HEK293 (cell line): ENCODE data around the gene SNTB2.
A peak's percentile ranks its signal among the peaks of the same experiment; 100 is the strongest.

Experiments used
- MYNN ChIP-seq: fragments of 450-650 bp; formaldehyde crosslinking; IDR thresholded peaks from 2 replicates; pipeline ENCODE4 v1.5.1; 2016; ENCODE audit warnings: missing biosample characterization, missing genetic modification characterization, borderline replicate concordance
- TCF7L2 ChIP-seq: IDR thresholded peaks from 2 replicates; pipeline ENCODE4 v1.6.1; 2011; ENCODE audit warnings: low read depth, mild to moderate bottlenecking, inconsistent platforms, low read length, moderate library complexity, borderline replicate concordance
- WT1 ChIP-seq: fragments of 450-650 bp; formaldehyde crosslinking; IDR thresholded peaks from 2 replicates; pipeline ENCODE4 v1.5.1; 2016; ENCODE audit warnings: missing biosample characterization, missing genetic modification characterization
- YY2 ChIP-seq: fragments of 450-650 bp; formaldehyde crosslinking; IDR thresholded peaks from 2 replicates; pipeline ENCODE4 v1.5.1; 2016; ENCODE audit warnings: missing biosample characterization, missing genetic modification characterization
- ZBTB8A ChIP-seq: fragments of 450-650 bp; formaldehyde crosslinking; IDR thresholded peaks from 2 replicates; pipeline ENCODE4 v1.5.1; 2016; ENCODE audit warnings: missing biosample characterization, missing genetic modification characterization
- ZFP3 ChIP-seq: fragments of 450-650 bp; formaldehyde crosslinking; IDR thresholded peaks from 2 replicates; pipeline ENCODE4 v1.5.1; 2016; ENCODE audit warnings: low read depth, missing biosample characterization, missing genetic modification characterization
- ZNF175 ChIP-seq: fragments of 450-650 bp; formaldehyde crosslinking; IDR thresholded peaks from 2 replicates; pipeline ENCODE4 v1.5.1; 2016; ENCODE audit warnings: missing biosample characterization, missing genetic modification characterization
- ZNF202 ChIP-seq: fragments of 450-650 bp; formaldehyde crosslinking; IDR thresholded peaks from 2 replicates; pipeline ENCODE4 v1.5.1; 2016; ENCODE audit warnings: missing biosample characterization, missing genetic modification characterization, borderline replicate concordance
- ZNF274 ChIP-seq, 2 experiments: fragments of 200-500 bp in 1 of 2; fragments of 450-650 bp in 1 of 2; sonication (Bioruptor generic) in 1 of 2; formaldehyde crosslinking in 1 of 2; IDR thresholded peaks; 2 replicates each; pipeline versions ENCODE4 v1.5.1 to v1.6.1; 2014 to 2016; ENCODE audit warnings: borderline replicate concordance in 1 of 2, inconsistent platforms in 1 of 2, low read length in 1 of 2, missing biosample characterization in 1 of 2, missing genetic modification characterization in 1 of 2
- ZNF350 ChIP-seq: fragments of 450-650 bp; formaldehyde crosslinking; IDR thresholded peaks from 2 replicates; pipeline ENCODE4 v1.5.0; 2017; ENCODE audit warnings: missing biosample characterization, mild to moderate bottlenecking, missing genetic modification characterization
- ZNF391 ChIP-seq: fragments of 450-650 bp; formaldehyde crosslinking; IDR thresholded peaks from 2 replicates; pipeline ENCODE4 v1.5.1; 2016; ENCODE audit warnings: low read depth, missing biosample characterization, missing genetic modification characterization, borderline replicate concordance
- ZNF433 ChIP-seq: fragments of 450-650 bp; formaldehyde crosslinking; IDR thresholded peaks from 2 replicates; pipeline ENCODE4 v1.5.1; 2016; ENCODE audit warnings: missing biosample characterization, missing genetic modification characterization, low read depth
- ZNF544 ChIP-seq: fragments of 450-650 bp; formaldehyde crosslinking; IDR thresholded peaks from 2 replicates; pipeline ENCODE4 v1.5.0; 2017; ENCODE audit warnings: missing biosample characterization, missing genetic modification characterization
- ZNF549 ChIP-seq: fragments of 450-650 bp; IDR thresholded peaks from 2 replicates; pipeline ENCODE4 v1.5.1; 2018; ENCODE audit warnings: missing biosample characterization, missing genetic modification characterization, mild to moderate bottlenecking, inconsistent platforms, moderate library complexity
- ZNF558 ChIP-seq: fragments of 450-650 bp; formaldehyde crosslinking; IDR thresholded peaks from 2 replicates; pipeline ENCODE4 v1.5.1; 2016; ENCODE audit warnings: missing biosample characterization, missing genetic modification characterization
- ZNF561 ChIP-seq: fragments of 450-650 bp; IDR thresholded peaks from 2 replicates; pipeline ENCODE4 v1.5.1; 2018; ENCODE audit warnings: missing biosample characterization, missing genetic modification characterization, borderline replicate concordance
- ZNF623 ChIP-seq: fragments of 450-650 bp; formaldehyde crosslinking; IDR thresholded peaks from 2 replicates; pipeline ENCODE4 v1.5.1; 2016; ENCODE audit warnings: missing biosample characterization, missing genetic modification characterization
- ZNF629 ChIP-seq: fragments of 450-650 bp; formaldehyde crosslinking; IDR thresholded peaks from 2 replicates; pipeline ENCODE4 v1.5.1; 2017; ENCODE audit warnings: missing biosample characterization, missing genetic modification characterization
- ZNF654 ChIP-seq: fragments of 450-650 bp; formaldehyde crosslinking; IDR thresholded peaks from 2 replicates; pipeline ENCODE4 v1.5.1; 2016; ENCODE audit warnings: low read depth, missing biosample characterization, missing genetic modification characterization
- ZNF747 ChIP-seq: fragments of 450-650 bp; formaldehyde crosslinking; IDR thresholded peaks from 2 replicates; pipeline ENCODE4 v1.5.1; 2016; ENCODE audit warnings: missing biosample characterization, missing genetic modification characterization
- ZNF76 ChIP-seq: fragments of 450-650 bp; formaldehyde crosslinking; IDR thresholded peaks from 2 replicates; pipeline ENCODE4; 2016; ENCODE audit warnings: low read depth, missing biosample characterization, missing genetic modification characterization, borderline replicate concordance
- ZSCAN30 ChIP-seq: fragments of 450-650 bp; IDR thresholded peaks from 2 replicates; pipeline ENCODE4 v1.5.1; 2018; ENCODE audit warnings: missing biosample characterization, mild to moderate bottlenecking, missing genetic modification characterization, moderate library complexity
- TF ChIP-seq, protein P1 (sequence below): fragments of 450-650 bp; formaldehyde crosslinking; IDR thresholded peaks from 2 replicates; pipeline ENCODE4 v1.5.1; 2017; ENCODE audit warnings: missing biosample characterization, missing genetic modification characterization
- TF ChIP-seq, protein P2 (sequence below): fragments of 450-650 bp; formaldehyde crosslinking; conservative IDR thresholded peaks from 2 replicates; pipeline ENCODE4 v1.5.1; 2016; ENCODE audit warnings: low read depth, missing biosample characterization, missing genetic modification characterization
- TF ChIP-seq, protein P3 (sequence below): fragments of 450-650 bp; formaldehyde crosslinking; IDR thresholded peaks from 2 replicates; pipeline ENCODE4 v1.5.1; 2016; ENCODE audit warnings: missing biosample characterization, missing genetic modification characterization
- TF ChIP-seq, protein P4 (sequence below): fragments of 450-650 bp; formaldehyde crosslinking; IDR thresholded peaks from 2 replicates; pipeline ENCODE4 v1.5.1; 2017; ENCODE audit warnings: missing biosample characterization, missing genetic modification characterization
- TF ChIP-seq, protein P5 (sequence below): fragments of 450-650 bp; formaldehyde crosslinking; IDR thresholded peaks from 2 replicates; pipeline ENCODE4 v1.5.1; 2016; ENCODE audit warnings: missing biosample characterization, missing genetic modification characterization

SNTB2 gene

DNA sequence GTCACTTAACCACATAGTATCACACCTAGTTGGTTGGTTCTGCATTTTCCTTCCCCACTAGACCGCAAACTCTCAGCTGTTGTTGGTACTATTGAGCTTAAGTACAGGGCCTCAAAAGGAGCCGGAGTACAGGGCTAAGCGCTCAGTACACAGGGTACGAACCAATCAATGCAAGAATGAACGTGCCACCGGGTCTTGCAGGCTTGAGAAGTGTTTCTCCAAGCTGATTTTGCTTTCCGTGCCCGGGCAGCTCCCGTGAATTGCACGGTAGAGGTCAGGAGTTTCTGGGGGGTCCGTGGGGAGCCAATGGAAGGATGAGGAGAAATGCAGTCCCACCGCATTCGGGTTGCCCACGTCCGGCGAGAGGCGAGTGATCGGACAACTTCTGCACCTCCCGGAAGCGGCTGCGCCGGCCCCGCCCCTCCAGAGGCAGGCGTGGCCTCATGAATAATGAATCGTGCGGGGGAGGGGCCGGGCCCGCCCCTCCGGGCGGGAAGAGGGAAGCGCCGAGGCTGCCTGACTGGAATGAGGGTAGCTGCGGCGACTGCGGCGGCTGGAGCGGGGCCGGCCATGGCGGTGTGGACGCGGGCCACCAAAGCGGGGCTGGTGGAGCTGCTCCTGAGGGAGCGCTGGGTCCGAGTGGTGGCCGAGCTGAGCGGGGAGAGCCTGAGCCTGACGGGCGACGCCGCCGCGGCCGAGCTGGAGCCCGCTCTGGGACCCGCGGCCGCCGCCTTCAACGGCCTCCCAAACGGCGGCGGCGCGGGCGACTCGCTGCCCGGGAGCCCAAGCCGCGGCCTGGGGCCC, at the start of gene SNTB2 (continued):
- TF ChIP-seq, protein P1, sequence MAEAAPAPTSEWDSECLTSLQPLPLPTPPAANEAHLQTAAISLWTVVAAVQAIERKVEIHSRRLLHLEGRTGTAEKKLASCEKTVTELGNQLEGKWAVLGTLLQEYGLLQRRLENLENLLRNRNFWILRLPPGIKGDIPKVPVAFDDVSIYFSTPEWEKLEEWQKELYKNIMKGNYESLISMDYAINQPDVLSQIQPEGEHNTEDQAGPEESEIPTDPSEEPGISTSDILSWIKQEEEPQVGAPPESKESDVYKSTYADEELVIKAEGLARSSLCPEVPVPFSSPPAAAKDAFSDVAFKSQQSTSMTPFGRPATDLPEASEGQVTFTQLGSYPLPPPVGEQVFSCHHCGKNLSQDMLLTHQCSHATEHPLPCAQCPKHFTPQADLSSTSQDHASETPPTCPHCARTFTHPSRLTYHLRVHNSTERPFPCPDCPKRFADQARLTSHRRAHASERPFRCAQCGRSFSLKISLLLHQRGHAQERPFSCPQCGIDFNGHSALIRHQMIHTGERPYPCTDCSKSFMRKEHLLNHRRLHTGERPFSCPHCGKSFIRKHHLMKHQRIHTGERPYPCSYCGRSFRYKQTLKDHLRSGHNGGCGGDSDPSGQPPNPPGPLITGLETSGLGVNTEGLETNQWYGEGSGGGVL (tag by site-specific recombination), result no peak
- TF ChIP-seq, protein P2, sequence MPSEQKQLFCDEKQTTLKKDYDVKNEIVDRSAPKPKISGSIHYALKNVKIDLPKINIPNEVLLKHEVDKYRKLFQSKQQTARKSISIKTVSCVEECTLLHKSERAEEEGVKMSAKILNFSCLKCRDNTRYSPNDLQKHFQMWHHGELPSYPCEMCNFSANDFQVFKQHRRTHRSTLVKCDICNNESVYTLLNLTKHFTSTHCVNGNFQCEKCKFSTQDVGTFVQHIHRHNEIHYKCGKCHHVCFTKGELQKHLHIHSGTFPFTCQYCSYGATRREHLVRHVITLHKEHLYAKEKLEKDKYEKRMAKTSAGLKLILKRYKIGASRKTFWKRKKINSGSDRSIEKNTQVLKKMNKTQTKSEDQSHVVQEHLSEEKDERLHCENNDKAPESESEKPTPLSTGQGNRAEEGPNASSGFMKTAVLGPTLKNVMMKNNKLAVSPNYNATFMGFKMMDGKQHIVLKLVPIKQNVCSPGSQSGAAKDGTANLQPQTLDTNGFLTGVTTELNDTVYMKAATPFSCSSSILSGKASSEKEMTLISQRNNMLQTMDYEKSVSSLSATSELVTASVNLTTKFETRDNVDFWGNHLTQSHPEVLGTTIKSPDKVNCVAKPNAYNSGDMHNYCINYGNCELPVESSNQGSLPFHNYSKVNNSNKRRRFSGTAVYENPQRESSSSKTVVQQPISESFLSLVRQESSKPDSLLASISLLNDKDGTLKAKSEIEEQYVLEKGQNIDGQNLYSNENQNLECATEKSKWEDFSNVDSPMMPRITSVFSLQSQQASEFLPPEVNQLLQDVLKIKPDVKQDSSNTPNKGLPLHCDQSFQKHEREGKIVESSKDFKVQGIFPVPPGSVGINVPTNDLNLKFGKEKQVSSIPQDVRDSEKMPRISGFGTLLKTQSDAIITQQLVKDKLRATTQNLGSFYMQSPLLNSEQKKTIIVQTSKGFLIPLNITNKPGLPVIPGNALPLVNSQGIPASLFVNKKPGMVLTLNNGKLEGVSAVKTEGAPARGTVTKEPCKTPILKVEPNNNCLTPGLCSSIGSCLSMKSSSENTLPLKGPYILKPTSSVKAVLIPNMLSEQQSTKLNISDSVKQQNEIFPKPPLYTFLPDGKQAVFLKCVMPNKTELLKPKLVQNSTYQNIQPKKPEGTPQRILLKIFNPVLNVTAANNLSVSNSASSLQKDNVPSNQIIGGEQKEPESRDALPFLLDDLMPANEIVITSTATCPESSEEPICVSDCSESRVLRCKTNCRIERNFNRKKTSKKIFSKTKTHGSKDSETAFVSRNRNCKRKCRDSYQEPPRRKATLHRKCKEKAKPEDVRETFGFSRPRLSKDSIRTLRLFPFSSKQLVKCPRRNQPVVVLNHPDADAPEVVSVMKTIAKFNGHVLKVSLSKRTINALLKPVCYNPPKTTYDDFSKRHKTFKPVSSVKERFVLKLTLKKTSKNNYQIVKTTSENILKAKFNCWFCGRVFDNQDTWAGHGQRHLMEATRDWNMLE (tag by site-specific recombination), result no peak
- no peak; the same call in 1 of the 2 replicates for TF ChIP-seq ZNF561
- no peak for TF ChIP-seq ZSCAN30 (tag by site-specific recombination)
- TF ChIP-seq ZFP3 (tag by site-specific recombination), result no peak
- no peak for TF ChIP-seq ZNF544
- TF ChIP-seq ZNF549 (tag by site-specific recombination), result no peak
- TF ChIP-seq ZNF654 (tag by site-specific recombination), result no peak
- TF ChIP-seq, protein P3, sequence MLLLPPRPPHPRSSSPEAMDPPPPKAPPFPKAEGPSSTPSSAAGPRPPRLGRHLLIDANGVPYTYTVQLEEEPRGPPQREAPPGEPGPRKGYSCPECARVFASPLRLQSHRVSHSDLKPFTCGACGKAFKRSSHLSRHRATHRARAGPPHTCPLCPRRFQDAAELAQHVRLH (tag by site-specific recombination), result no peak
- no peak for TF ChIP-seq ZNF629
- TF ChIP-seq ZNF175, result no peak
- TF ChIP-seq WT1, result no peak; the same call in 1 of the 2 replicates
- no peak for TF ChIP-seq ZNF747 (tag by site-specific recombination)
- no peak for TF ChIP-seq TCF7L2
- no peak for TF ChIP-seq ZNF76
- TF ChIP-seq, protein P4, sequence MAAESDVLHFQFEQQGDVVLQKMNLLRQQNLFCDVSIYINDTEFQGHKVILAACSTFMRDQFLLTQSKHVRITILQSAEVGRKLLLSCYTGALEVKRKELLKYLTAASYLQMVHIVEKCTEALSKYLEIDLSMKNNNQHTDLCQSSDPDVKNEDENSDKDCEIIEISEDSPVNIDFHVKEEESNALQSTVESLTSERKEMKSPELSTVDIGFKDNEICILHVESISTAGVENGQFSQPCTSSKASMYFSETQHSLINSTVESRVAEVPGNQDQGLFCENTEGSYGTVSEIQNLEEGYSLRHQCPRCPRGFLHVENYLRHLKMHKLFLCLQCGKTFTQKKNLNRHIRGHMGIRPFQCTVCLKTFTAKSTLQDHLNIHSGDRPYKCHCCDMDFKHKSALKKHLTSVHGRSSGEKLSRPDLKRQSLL (tag by site-specific recombination), result no peak
- no peak for TF ChIP-seq ZNF558 (tag by site-specific recombination)
- no peak for TF ChIP-seq ZNF274 (IDR thresholded peaks at IDR 0.05; ENCODE audit: low read length)
- TF ChIP-seq ZNF274 (tag by site-specific recombination; IDR thresholded peaks at IDR 0.05; ENCODE audit: borderline replicate concordance), result no peak
- TF ChIP-seq ZNF391, result no peak
- no peak for TF ChIP-seq ZNF433 (tag by site-specific recombination)
- TF ChIP-seq ZBTB8A (tag by site-specific recombination), result 0 out of 2 replicates have a peak, but pooled peaks have one; percentile 39
- TF ChIP-seq MYNN (tag by site-specific recombination), result no peak
- TF ChIP-seq ZNF202 (tag by site-specific recombination), result no peak
- TF ChIP-seq ZNF350, result no peak
- TF ChIP-seq, protein P5, sequence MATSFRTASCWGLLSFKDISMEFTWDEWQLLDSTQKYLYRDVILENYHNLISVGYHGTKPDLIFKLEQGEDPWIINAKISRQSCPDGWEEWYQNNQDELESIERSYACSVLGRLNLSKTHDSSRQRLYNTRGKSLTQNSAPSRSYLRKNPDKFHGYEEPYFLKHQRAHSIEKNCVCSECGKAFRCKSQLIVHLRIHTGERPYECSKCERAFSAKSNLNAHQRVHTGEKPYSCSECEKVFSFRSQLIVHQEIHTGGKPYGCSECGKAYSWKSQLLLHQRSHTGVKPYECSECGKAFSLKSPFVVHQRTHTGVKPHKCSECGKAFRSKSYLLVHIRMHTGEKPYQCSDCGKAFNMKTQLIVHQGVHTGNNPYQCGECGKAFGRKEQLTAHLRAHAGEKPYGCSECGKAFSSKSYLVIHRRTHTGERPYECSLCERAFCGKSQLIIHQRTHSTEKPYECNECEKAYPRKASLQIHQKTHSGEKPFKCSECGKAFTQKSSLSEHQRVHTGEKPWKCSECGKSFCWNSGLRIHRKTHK (tag by site-specific recombination), result no peak
- TF ChIP-seq ZNF623 (tag by site-specific recombination), result no peak
- TF ChIP-seq YY2 (tag by site-specific recombination), result 0 out of 2 replicates have a peak, but pooled peaks have one; percentile 20
